DOHH2 (cell line): ENCODE results near the gene CBX3.
"Not testable (repeated sequence)": the region's sequence is repeated elsewhere in the genome, so short reads cannot be mapped to it uniquely, and the experiment has no call there.

Experiments
- H3F3A ChIP-seq: fragments of 200-600 bp; sonication (generic), shearing (Covaris generic); 2 replicates; pipeline ENCODE4 v1.6.0; 2016; ENCODE audit warnings: antibody characterized with exemption, mild to moderate bottlenecking; ENCODE audit not compliant: control insufficient read depth, insufficient read depth
- H3K27ac ChIP-seq: fragments of 200-600 bp; sonication (generic); 2 replicates; pipeline ENCODE4 v1.5.1; 2014; ENCODE audit warnings: low read depth, mild to moderate bottlenecking, low read length, moderate library complexity
- H3K27me3 ChIP-seq: fragments of 200-600 bp; sonication (generic); 2 replicates; pipeline ENCODE4 v1.6.1; 2014; ENCODE audit warnings: mild to moderate bottlenecking, low read length, mixed read lengths; ENCODE audit not compliant: control insufficient read depth
- H3K36me3 ChIP-seq: fragments of 200-600 bp; sonication (generic); 2 replicates; pipeline ENCODE4 v1.6.1; 2014; ENCODE audit warnings: mild to moderate bottlenecking, low read length, moderate library complexity, mixed read lengths; ENCODE audit not compliant: control insufficient read depth
- H3K4me1 ChIP-seq: fragments of 200-600 bp; sonication (generic); 2 replicates; pipeline ENCODE4 v1.6.1; 2014; ENCODE audit warnings: mild to moderate bottlenecking, low read length, mixed read lengths; ENCODE audit not compliant: control insufficient read depth
- H3K4me2 ChIP-seq: fragments of 200-600 bp; sonication (generic); 2 replicates; pipeline ENCODE4 v1.6.0; 2014; ENCODE audit warnings: mild to moderate bottlenecking, low read length, moderate library complexity
- H3K4me3 ChIP-seq: fragments of 200-600 bp; sonication (generic); 2 replicates; pipeline ENCODE4 v1.5.1; 2014; ENCODE audit warnings: mild to moderate bottlenecking, low read length, mixed read lengths
- H3K79me2 ChIP-seq: fragments of 200-600 bp; sonication (generic); 2 replicates; pipeline ENCODE4 v1.6.1; 2014; ENCODE audit warnings: mild to moderate bottlenecking, low read length, mixed read lengths; ENCODE audit not compliant: control insufficient read depth
- H3K9me2 ChIP-seq: fragments of 200-600 bp; sonication (generic); replicated peaks from 2 replicates; pipeline ENCODE4 v1.6.1; 2014; ENCODE audit warnings: mild to moderate bottlenecking, low read length, mixed read lengths; ENCODE audit not compliant: control insufficient read depth
- H3K9me3 ChIP-seq: fragments of 200-600 bp; sonication (generic); 2 replicates; pipeline ENCODE4 v1.6.1; 2014; ENCODE audit warnings: antibody characterized with exemption, low read length, mixed read lengths; ENCODE audit not compliant: control insufficient read depth, insufficient read depth
- H4K20me1 ChIP-seq: fragments of 200-600 bp; sonication (generic); 2 replicates; pipeline ENCODE4 v1.6.0; 2014; ENCODE audit warnings: low read depth, mild to moderate bottlenecking, antibody characterized with exemption, low read length, moderate library complexity; ENCODE audit not compliant: control insufficient read depth, insufficient read depth
- EZH2phosphoT487 ChIP-seq: fragments of 200-600 bp; sonication (generic); IDR thresholded peaks from 2 replicates; pipeline ENCODE4 v1.6.1; 2017; ENCODE audit warnings: borderline replicate concordance, mild to moderate bottlenecking, antibody characterized with exemption, low read length, moderate library complexity, mixed read lengths
- TF ChIP-seq, protein P1 (sequence below): fragments of 200-600 bp; sonication (generic); IDR thresholded peaks from one replicate; pipeline ENCODE4 v1.5.1; 2014; ENCODE audit warnings: antibody characterized with exemption, mild to moderate bottlenecking, low read depth, low read length; ENCODE audit not compliant: poor library complexity, severe bottlenecking

Gene CBX3

DNA sequence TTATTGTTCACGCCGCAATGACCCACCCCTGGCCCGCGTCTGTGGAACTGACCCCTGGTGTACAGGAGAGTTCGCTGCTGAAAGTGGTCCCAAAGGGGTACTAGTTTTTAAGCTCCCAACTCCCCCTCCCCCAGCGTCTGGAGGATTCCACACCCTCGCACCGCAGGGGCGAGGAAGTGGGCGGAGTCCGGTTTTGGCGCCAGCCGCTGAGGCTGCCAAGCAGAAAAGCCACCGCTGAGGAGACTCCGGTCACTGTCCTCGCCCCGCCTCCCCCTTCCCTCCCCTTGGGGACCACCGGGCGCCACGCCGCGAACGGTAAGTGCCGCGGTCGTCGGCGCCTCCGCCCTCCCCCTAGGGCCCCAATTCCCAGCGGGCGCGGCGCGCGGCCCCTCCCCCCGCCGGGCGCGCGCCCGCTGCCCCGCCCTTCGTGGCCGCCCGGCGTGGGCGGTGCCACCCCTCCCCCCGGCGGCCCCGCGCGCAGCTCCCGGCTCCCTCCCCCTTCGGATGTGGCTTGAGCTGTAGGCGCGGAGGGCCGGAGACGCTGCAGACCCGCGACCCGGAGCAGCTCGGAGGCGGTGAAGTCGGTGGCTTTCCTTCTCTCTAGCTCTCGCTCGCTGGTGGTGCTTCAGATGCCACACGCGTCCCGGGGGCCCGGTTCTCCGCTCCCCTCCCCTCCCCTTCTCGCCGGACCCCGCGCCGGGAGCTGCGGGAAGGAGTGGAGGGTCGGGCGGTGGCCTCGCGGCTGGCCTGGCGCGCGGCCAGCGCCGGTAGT, at the start of gene CBX3:
CBX3 (plus strand) TSS at position 499 of the 772 bp plus-strand sequence. CDS start 1,254 bp downstream, outside the sequence.
- H3K9me2 ChIP-seq, result no peaks in the 10 kb centered on the region
- peaks cover 91% of the 10 kb centered on the region for H3K79me2 ChIP-seq
- peaks cover 71% of the 10 kb centered on the region for H4K20me1 ChIP-seq

DNA sequence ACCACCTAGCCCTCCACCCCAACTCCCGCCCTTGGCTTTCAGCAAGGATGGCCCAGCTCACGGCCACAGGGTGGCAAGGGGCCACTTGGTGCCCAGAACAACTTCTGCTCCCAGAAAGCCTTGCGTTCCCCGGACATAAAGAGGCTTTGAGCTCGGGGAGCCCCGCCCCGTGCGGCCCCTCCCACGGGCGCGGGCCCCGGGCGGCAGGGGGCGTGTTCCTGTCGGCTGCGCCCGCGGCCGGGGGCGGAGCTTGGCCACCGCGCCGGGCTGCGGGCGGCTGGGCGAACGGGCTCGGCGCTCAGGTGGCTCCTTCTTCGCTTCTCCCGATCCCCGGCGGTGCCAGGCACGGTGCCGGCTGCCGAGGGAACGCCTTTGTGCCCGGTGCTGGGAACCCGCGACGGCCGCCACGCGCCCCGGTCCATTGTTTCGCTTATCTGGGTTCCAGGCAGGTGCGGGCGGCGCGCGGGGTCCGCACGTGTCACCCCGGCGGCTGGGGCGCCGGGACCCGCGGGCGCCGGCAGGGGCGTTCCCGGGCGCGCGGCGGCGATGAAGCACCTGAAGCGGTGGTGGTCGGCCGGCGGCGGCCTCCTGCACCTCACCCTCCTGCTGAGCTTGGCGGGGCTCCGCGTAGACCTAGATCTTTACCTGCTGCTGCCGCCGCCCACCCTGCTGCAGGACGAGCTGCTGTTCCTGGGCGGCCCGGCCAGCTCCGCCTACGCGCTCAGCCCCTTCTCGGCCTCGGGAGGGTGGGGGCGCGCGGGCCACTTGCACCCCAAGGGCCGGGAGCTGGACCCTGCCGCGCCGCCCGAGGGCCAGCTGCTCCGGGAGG, 49.4 kb upstream of the CBX3 start, which contains the start of gene NFE2L3:
NFE2L3 (plus strand) TSS at position 246 of the 829 bp plus-strand sequence; CDS start at position 547, 301 bp downstream.
- TF ChIP-seq, protein P1, sequence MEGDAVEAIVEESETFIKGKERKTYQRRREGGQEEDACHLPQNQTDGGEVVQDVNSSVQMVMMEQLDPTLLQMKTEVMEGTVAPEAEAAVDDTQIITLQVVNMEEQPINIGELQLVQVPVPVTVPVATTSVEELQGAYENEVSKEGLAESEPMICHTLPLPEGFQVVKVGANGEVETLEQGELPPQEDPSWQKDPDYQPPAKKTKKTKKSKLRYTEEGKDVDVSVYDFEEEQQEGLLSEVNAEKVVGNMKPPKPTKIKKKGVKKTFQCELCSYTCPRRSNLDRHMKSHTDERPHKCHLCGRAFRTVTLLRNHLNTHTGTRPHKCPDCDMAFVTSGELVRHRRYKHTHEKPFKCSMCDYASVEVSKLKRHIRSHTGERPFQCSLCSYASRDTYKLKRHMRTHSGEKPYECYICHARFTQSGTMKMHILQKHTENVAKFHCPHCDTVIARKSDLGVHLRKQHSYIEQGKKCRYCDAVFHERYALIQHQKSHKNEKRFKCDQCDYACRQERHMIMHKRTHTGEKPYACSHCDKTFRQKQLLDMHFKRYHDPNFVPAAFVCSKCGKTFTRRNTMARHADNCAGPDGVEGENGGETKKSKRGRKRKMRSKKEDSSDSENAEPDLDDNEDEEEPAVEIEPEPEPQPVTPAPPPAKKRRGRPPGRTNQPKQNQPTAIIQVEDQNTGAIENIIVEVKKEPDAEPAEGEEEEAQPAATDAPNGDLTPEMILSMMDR, result no peak
- TF ChIP-seq EZH2phosphoT487, result no peak
- peak within 1 kb of the TSS; percentile 17; the same call in 1 of the 2 replicates for H3K27ac ChIP-seq
- H3K27me3 ChIP-seq, result no peaks in the 10 kb centered on the region
- H3K9me3 ChIP-seq, result peaks cover under 1% of the 10 kb centered on the region; the same call in 1 of the 2 replicates
- no peaks in the 10 kb centered on the region for H4K20me1 ChIP-seq
- H3K79me2 ChIP-seq, result peaks cover 51% of the 10 kb centered on the region
- no peaks in the 10 kb centered on the region; the same call in 1 of the 2 replicates for H3K9me2 ChIP-seq
- peaks cover 54% of the 10 kb centered on the region for H3K4me1 ChIP-seq
- H3K36me3 ChIP-seq, result 0 out of 2 replicates have a peak, but pooled peaks cover 5% of the 10 kb centered on the region
- H3K4me3 ChIP-seq, result peak within 1 kb of the TSS; percentile 74
- peaks cover 22% of the 10 kb centered on the region for H3F3A ChIP-seq
- H3K4me2 ChIP-seq, result peak within 1 kb of the TSS; percentile 97

More for the DNA sequence above, at the start of gene CBX3:
- no peaks in the 10 kb centered on the region for H3K27me3 ChIP-seq
- H3K4me1 ChIP-seq, result peaks cover 47% of the 10 kb centered on the region
- peaks cover 90% of the 10 kb centered on the region for H3K36me3 ChIP-seq
- H3K4me3 ChIP-seq, result peak within 1 kb of the TSS; percentile 93
- H3F3A ChIP-seq, result peaks cover 52% of the 10 kb centered on the region
- peak within 1 kb of the TSS; percentile 96 for H3K27ac ChIP-seq
- no peaks in the 10 kb centered on the region for H3K9me3 ChIP-seq
- TF ChIP-seq EZH2phosphoT487, result no peak
- TF ChIP-seq, protein P1, result no peak
- H3K4me2 ChIP-seq, result peak within 1 kb of the TSS; percentile 77

DNA sequence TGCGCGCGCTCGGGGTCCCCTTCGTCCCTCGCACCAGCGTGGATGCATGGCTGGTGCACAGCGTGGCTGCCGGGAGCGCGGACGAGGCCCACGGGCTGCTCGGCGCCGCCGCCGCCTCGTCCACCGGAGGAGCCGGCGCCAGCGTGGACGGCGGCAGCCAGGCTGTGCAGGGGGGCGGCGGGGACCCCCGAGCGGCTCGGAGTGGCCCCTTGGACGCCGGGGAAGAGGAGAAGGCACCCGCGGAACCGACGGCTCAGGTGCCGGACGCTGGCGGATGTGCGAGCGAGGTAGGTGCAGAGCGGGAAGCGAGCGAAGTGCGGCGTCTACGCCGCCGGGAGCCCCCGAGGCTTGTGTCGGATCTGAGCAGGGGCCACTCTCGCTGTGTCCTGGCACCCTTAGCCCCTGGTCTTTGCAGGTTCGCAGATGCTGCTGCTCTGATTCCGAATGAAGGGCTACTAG, 48.7 kb upstream of the CBX3 start:
- not testable (repeated sequence) for H4K20me1 ChIP-seq, H3K9me2 ChIP-seq, H3K27me3 ChIP-seq, H3K9me3 ChIP-seq, H3K36me3 ChIP-seq
- Histone ChIP-seq H3K27ac (peak overlapping the region; percentile 0; the same call in 1 of the 2 replicates), H3K4me2 (peak overlapping the region; percentile 97), H3F3A (peaks cover 25% of the 10 kb centered on the region), H3K79me2 (peaks cover 57% of the 10 kb centered on the region), H3K4me1 (peaks cover 60% of the 10 kb centered on the region), H3K4me3 (peak overlapping the region; percentile 74)
